HEK293T (cell line): ENCODE results near the gene DUOX1.

Experiments
- CTCF ChIA-PET: fragments of 350-600 bp; formaldehyde crosslinking; extraction: SDS; loops from one replicate; lab custom pipeline; 2021; ENCODE audit warnings: antibody characterized with exemption, inconsistent platforms; lab: Yijun Ruan, JAX
- POLR2A ChIA-PET: fragments of 350-600 bp; formaldehyde crosslinking; extraction: SDS; loops from one replicate; lab custom pipeline; 2020; ENCODE audit warnings: antibody characterized with exemption, inconsistent platforms; lab: Yijun Ruan, JAX
- DNase-seq: peaks from one replicate; pipeline ENCODE4 v3.0.0; 2012; ENCODE audit warnings: mixed read lengths; ENCODE audit errors: extremely low spot score
- ARNT ChIP-seq: fragments of 450-650 bp; IDR thresholded peaks from 2 replicates; pipeline ENCODE4 v1.6.1; 2017; ENCODE audit warnings: mild to moderate bottlenecking
- BHLHE40 ChIP-seq: fragments of 450-650 bp; IDR thresholded peaks from 2 replicates; pipeline ENCODE4 v1.6.1; 2016; ENCODE audit warnings: mild to moderate bottlenecking, moderate library complexity, borderline replicate concordance
- CTBP1 ChIP-seq: fragments of 450-650 bp; IDR thresholded peaks from 2 replicates; pipeline ENCODE4 v1.6.1; 2016; ENCODE audit warnings: borderline replicate concordance
- ELF4 ChIP-seq: fragments of 450-650 bp; IDR thresholded peaks from 2 replicates; pipeline ENCODE4 v1.6.1; 2017; ENCODE audit warnings: antibody characterized with exemption
- FOXA1 ChIP-seq: fragments of 450-650 bp; IDR thresholded peaks from 2 replicates; pipeline ENCODE4 v1.6.1; 2016; ENCODE audit warnings: mild to moderate bottlenecking
- FOXK2 ChIP-seq: fragments of 450-650 bp; IDR thresholded peaks from 2 replicates; pipeline ENCODE4 v1.6.1; 2016; ENCODE audit warnings: mild to moderate bottlenecking
- FOXM1 ChIP-seq: fragments of 450-650 bp; IDR thresholded peaks from 2 replicates; pipeline ENCODE4 v1.6.1; 2017; ENCODE audit warnings: mild to moderate bottlenecking, borderline replicate concordance
- HDGF ChIP-seq: fragments of 450-650 bp; IDR thresholded peaks from 2 replicates; pipeline ENCODE4 v1.6.1; 2017; ENCODE audit warnings: antibody characterized with exemption, borderline replicate concordance
- L3MBTL2 ChIP-seq: fragments of 450-650 bp; conservative IDR thresholded peaks from 2 replicates; pipeline ENCODE4 v1.6.1; 2016; ENCODE audit warnings: mild to moderate bottlenecking
- LEF1 ChIP-seq: fragments of 450-650 bp; IDR thresholded peaks from 2 replicates; pipeline ENCODE4 v1.6.1; 2017; ENCODE audit warnings: mild to moderate bottlenecking, borderline replicate concordance
- NFRKB ChIP-seq: fragments of 450-650 bp; IDR thresholded peaks from 2 replicates; pipeline ENCODE4 v1.6.1; 2016; ENCODE audit warnings: mild to moderate bottlenecking, moderate library complexity
- SP1 ChIP-seq: fragments of 450-650 bp; IDR thresholded peaks from 2 replicates; pipeline ENCODE4 v1.6.1; 2017
- SUZ12 ChIP-seq: fragments of 450-650 bp; IDR thresholded peaks from 2 replicates; pipeline ENCODE4 v1.6.1; 2016; ENCODE audit warnings: mild to moderate bottlenecking
- TARDBP ChIP-seq: fragments of 450-650 bp; IDR thresholded peaks from 2 replicates; pipeline ENCODE4 v1.6.1; 2016
- ZNF384 ChIP-seq: fragments of 450-650 bp; IDR thresholded peaks from 2 replicates; pipeline ENCODE4 v1.6.1; 2016
- TF ChIP-seq, protein P1 (sequence below): fragments of 450-650 bp; IDR thresholded peaks from 2 replicates; pipeline ENCODE4 v1.6.1; 2016

Gene DUOX1

DNA sequence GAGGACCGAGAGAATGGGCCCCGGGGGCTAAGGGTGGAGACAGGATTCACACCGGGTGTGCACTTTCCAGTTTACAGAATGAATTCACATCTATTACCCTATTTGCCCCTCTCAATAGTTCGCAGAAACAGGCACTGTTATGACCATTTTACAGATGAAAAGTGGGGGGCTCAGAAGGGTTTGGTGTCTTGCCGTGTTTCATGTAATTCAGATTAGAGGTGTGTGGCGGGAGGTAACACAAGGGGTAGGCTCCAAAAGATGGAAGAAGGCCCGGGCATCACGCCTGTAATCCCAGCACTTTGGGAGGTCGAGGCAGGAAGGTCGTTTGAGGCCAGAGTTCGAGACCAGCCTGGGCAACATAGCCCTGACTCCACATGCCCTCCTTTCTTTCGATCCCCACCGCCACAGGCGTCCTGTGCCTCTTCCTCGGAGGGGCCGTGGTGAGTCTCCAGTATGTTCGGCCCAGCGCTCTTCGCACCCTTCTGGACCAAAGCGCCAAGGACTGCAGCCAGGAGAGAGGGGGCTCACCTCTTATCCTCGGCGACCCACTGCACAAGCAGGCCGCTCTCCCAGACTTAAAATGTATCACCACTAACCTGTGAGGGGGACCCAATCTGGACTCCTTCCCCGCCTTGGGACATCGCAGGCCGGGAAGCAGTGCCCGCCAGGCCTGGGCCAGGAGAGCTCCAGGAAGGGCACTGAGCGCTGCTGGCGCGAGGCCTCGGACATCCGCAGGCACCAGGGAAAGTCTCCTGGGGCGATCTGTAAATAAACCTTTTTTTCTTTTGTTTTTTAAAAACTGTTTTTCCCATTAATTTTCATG, 12.3 kb upstream of the DUOX1 start:
- DNase-seq = no peak
- ChIA-PET CTCF (interaction anchor here (0.6 to 1.6 kb wide), 16 partner anchors 9 to 365 kb away, joined by 3 to 12 read pairs (median 5); no protein-coding TSS in a partner anchor), POLR2A (interaction anchor here (0.7 to 1.3 kb wide), 2 partner anchors 29 to 284 kb away, joined by 3 to 4 read pairs; a partner anchor contains a TSS)
- no peak for TF ChIP-seq LEF1
- TF ChIP-seq ARNT = no peak
- no peak for TF ChIP-seq CTBP1
- no peak for TF ChIP-seq FOXM1
- no peak for TF ChIP-seq SP1
- no peak for TF ChIP-seq BHLHE40
- TF ChIP-seq L3MBTL2 = no peak
- no peak for TF ChIP-seq NFRKB
- no peak for TF ChIP-seq TARDBP
- TF ChIP-seq FOXA1 = no peak
- TF ChIP-seq, protein P1, sequence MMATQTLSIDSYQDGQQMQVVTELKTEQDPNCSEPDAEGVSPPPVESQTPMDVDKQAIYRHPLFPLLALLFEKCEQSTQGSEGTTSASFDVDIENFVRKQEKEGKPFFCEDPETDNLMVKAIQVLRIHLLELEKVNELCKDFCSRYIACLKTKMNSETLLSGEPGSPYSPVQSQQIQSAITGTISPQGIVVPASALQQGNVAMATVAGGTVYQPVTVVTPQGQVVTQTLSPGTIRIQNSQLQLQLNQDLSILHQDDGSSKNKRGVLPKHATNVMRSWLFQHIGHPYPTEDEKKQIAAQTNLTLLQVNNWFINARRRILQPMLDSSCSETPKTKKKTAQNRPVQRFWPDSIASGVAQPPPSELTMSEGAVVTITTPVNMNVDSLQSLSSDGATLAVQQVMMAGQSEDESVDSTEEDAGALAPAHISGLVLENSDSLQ = no peak

DNA sequence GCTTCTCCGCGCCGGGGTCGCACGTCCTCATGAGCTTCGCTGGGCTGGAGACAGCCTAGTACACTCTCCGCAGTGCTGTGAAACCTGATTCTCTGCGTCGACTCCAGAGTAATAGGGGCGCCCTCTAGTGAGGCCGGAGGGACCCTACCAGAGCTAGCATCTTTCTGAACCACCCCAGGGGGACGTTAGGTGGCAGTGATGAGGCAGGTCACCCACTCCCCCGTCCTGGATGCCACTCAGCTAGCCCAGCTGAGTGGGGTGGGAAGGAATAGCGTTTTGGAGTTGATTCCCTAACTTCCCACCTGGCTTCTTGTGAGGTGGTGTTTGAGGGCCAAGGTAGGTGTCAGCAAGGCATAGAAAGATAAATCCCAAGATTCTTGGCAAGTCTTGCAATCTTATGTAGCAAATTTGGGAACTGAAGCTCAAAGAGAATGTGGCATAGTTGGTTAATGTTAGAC, 11.6 kb upstream of the DUOX1 start:
- no peak for TF ChIP-seq ELF4
- TF ChIP-seq, protein P1 = peak; percentile 70; the same call in 1 of the 2 replicates
- CTCF ChIA-PET = interaction anchor here (0.6 to 1.6 kb wide), 18 partner anchors 9 to 476 kb away, joined by 3 to 12 read pairs (median 5); no protein-coding TSS in a partner anchor
- POLR2A ChIA-PET = interaction anchor here (0.7 to 1.3 kb wide), 2 partner anchors 29 to 284 kb away, joined by 3 to 4 read pairs; a partner anchor contains a TSS
- peak; percentile 87 for DNase-seq

DNA sequence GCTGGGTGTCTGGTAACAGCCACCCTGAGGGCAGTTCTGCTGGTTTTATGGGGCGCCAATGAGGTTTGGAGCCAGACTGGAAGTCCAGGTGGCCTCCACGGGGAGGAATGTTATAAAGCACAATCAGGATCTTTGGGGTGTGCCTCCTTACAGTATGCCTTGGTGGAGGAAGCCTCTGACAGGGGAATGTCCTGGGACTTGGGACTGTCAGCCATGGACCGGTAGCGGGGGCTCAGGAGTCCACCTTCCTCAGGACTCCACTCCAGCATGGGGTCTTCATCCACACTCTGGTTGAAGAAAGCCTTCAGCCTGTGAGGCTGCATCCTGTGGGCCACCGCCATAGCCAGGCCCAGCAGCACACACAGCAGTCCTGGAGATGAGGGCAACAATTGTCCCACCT, 10.8 kb upstream of the DUOX1 start:
- ChIA-PET CTCF (interaction anchor here (0.8 to 1.6 kb wide), 5 partner anchors 8 to 346 kb away, joined by 4 to 12 read pairs (median 8); no protein-coding TSS in a partner anchor), POLR2A (interaction anchor here (1.3 kb wide), 1 partner anchor 283 kb away, joined by 4 read pairs; a partner anchor contains a TSS)
- TF ChIP-seq TARDBP (no peak), CTBP1 (no peak), LEF1 (no peak), ELF4 (no peak), FOXM1 (no peak)
- no peak for DNase-seq

DNA sequence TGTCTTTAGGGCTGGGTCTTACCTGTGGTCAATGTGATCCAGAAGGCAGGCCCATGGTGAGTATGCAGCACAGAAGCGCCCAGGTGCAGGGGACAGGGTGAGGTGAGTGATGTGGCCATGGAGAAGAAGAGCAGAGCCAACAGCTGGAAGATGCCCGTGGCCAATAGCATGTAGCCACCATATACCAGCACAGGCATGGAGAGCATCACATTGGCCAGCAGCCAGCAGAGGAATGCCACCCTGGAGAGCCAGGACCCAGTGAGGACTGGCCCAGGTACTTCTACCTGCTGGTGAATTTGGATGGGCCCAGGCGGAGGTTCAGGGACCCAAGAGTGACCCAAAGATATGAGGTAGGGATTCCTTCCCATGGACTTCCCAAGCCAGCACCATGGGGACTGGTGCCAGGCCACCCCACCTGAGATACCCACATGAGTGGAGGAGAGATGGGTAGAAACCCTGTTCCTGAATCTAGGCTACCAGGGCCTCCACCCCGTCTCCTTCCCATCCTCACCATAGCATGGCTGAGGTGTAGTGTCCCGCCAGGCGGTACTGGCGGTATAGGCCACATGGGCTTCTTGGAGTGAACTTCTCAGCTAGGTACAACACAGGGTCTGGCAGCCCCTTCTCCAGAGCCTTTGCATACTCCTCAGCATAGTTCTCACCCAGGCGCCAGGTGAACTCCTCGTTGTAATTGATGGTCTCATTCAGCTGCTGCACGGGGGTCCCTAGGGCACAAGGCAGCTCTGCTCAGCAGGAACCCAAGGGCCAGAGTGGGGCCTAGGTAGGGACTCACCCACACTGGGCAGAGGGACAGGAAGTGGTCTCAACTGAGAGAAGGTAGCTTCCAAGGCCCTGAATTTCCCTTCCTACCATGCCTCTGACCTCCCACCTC, 9.5 kb upstream of the DUOX1 start:
- CTCF ChIA-PET = interaction anchor here (0.7 kb wide), 1 partner anchor 46 kb away, joined by 3 read pairs; no protein-coding TSS in a partner anchor
- TF ChIP-seq HDGF (no peak), NFRKB (no peak), SUZ12 (no peak), SP1 (no peak), LEF1 (no peak), ELF4 (no peak), ZNF384 (no peak), FOXM1 (no peak), CTBP1 (no peak), FOXK2 (no peak), ARNT (no peak), FOXA1 (no peak), L3MBTL2 (no peak), TARDBP (no peak), BHLHE40 (no peak)
- TF ChIP-seq, protein P1 = no peak

DNA sequence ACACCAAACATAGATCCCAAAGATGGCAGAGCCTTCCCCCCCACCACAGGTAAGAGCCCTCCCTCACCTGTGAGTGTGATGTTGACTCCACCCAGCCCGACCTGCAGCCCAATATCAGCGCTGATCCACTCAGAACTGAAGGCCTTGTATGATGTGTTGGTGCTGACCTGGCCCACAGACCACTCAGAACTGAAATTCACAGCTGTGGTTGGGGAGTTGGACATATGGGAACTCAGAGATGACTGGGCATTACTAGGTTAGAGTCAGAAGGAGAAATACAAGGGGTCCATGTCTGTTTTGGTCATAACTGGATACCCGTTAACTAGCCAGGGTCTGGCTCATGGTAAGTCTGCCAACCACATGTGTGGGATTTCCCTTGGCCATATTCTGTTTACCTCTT, 8.8 kb upstream of the DUOX1 start:
- POLR2A ChIA-PET = no interaction called here
- TF ChIP-seq ZNF384 (no peak), TARDBP (no peak)
- no peak for DNase-seq
- CTCF ChIA-PET = no interaction called here

More for the DNA sequence above, 9.5 kb upstream of the DUOX1 start:
- DNase-seq = no peak
- POLR2A ChIA-PET = no interaction called here

DNA sequence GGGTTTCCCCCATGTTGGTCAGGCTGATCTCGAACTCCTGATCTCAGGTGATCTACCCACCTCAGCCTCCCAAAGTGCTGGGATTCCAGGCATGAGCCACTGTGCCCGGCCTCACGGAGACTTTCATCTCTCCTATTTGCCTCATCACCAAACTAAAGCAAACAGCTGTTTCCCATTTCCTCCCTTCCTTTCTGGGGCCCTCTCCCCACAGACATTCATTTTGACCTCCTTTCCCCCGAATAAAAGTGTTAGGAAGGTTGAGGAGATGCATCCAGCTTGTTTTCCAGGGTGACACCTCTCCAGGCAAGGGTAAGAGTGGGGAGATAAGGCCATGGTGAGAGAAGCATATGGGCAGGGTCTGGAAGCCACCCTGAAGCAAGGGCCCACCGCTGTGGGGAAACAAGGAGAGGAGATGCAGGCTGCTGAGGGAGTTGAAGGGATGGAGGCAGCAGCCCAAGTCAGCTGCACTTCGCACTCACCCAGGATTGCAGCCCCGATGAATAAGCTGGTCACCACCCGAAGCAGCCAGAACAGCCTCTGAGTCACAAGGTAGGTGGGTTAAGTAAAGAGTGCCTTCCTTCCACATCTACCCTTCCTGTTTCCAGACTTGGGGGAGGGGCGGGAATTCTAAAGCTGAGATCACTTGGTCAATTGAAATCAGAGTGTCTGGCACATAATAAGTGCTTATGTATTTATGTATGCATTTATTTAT, 7.9 kb upstream of the DUOX1 start:
- DNase-seq = no peak
- TF ChIP-seq ELF4 = no peak
- TF ChIP-seq FOXA1 = no peak
- TF ChIP-seq FOXM1 = no peak
- no peak for TF ChIP-seq LEF1
- no peak for TF ChIP-seq FOXK2
- TF ChIP-seq HDGF = no peak
- no peak for TF ChIP-seq CTBP1
- no peak for TF ChIP-seq L3MBTL2
- no peak for TF ChIP-seq NFRKB
- TF ChIP-seq ZNF384 = no peak
- no peak for TF ChIP-seq SUZ12
- TF ChIP-seq, protein P1 = no peak
- no peak for TF ChIP-seq SP1
- no peak for TF ChIP-seq TARDBP
- CTCF ChIA-PET = interaction anchor here (0.6 kb wide), 1 partner anchor 56 kb away, joined by 3 read pairs; no protein-coding TSS in a partner anchor
- POLR2A ChIA-PET = no interaction called here
